ENCODE results near the gene LYPD4.
"Not testable (repeated sequence)": the region's sequence is repeated elsewhere in the genome, so short reads cannot be mapped to it uniquely, and the experiment has no call there.

LYPD4 gene

DNA sequence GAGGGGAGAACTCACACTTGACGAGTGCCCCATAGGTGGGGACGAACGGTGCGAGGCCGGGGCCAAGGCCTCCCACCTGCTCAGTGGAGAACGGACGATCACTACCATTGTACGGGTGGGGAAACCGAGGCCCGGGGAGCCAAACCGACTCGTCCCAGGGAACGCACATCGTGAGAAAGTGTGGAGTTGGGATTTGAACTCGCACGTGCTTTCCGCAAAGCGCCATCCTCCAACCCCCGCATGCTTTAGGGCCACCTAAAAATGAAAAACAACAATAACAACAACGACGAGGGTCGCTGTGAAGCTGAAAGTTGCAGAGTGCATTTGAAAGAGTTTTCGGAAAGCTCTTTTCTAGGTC lies 39.0 kb upstream of the LYPD4 start:
- H3K36me3 ChIP-seq (ENCODE audit: control insufficient read depth, insufficient read depth, low read length) = no peaks in the 10 kb centered on the region
- no peak overlapping the region for H3K27ac ChIP-seq (ENCODE audit: low read depth, low read length)
- H3K4me3 ChIP-seq (ENCODE audit: low read depth, low read length) = peak overlapping the region; percentile 80
- H3K9ac ChIP-seq (ENCODE audit: low read length) = peak overlapping the region; percentile 14
- H3K27me3 ChIP-seq (ENCODE audit: control insufficient read depth, insufficient read depth, low read length) = peaks cover 33% of the 10 kb centered on the region
- no peaks in the 10 kb centered on the region for H3K9me3 ChIP-seq (ENCODE audit: control insufficient read depth, insufficient read depth, low read depth, low read length)
- peaks cover 22% of the 10 kb centered on the region for H3K4me1 ChIP-seq (ENCODE audit: control insufficient read depth, insufficient read depth, low read length)

DNA sequence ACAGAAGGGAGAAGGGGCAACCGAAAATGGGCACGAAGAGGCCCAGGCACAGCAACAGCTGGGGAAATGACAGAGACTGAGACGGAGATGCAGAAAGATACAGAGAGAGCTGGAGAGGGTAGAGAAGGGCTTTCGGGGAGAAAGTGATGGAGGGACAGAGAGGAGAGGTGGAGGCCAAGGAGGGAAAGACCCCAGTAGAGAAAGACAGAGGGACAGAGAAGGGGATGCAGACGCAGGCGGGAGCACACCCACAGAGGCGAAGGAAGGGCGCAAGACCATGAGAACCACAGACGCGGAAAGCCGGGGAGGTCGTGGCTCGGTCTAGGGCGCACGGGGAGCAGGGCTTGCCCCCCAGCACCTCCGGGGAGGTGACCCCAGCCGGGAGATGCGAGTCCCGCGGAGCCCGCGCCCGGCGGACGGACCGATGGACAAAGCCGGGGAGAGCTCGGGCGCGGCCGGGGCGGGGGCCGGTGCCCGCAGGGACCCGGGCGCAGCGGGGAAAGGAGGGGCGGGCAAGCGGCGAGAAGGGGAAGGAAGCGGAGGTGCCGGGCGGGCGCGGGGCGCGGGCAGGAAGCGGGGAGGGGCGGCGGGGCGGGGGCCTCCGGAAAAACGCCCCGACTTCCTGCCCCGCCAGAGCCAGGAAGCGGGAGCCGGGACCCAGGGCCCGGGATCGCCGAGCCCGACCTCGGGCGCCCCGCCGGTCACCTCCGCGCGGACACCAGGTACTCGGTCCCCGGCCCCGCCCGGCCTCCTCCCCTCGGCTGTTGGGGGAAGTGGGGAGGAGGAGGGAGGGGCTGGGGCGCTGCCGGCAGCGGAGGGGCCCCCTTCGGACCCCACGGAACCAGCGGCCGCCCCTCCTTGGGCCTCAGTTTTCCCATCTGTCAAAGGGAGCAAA lies 38.3 kb upstream of the LYPD4 start, which contains the start of gene ARHGEF1:
ARHGEF1 (plus strand) TSS at position 617 of the 895 bp plus-strand sequence. CDS start 4,899 bp downstream, outside the sequence.
- H3K27me3 ChIP-seq (ENCODE audit: control insufficient read depth, insufficient read depth, low read length) = peaks cover 36% of the 10 kb centered on the region
- H3K9ac ChIP-seq (ENCODE audit: low read length) = peak within 1 kb of the TSS; percentile 14
- H3K4me1 ChIP-seq (ENCODE audit: control insufficient read depth, insufficient read depth, low read length) = peaks cover 16% of the 10 kb centered on the region
- no peaks in the 10 kb centered on the region for H3K9me3 ChIP-seq (ENCODE audit: control insufficient read depth, insufficient read depth, low read depth, low read length)
- H3K36me3 ChIP-seq (ENCODE audit: control insufficient read depth, insufficient read depth, low read length) = no peaks in the 10 kb centered on the region
- H3K4me3 ChIP-seq (ENCODE audit: low read depth, low read length) = peak within 1 kb of the TSS; percentile 80
- no peak within 1 kb of the TSS for H3K27ac ChIP-seq (ENCODE audit: low read depth, low read length)

DNA sequence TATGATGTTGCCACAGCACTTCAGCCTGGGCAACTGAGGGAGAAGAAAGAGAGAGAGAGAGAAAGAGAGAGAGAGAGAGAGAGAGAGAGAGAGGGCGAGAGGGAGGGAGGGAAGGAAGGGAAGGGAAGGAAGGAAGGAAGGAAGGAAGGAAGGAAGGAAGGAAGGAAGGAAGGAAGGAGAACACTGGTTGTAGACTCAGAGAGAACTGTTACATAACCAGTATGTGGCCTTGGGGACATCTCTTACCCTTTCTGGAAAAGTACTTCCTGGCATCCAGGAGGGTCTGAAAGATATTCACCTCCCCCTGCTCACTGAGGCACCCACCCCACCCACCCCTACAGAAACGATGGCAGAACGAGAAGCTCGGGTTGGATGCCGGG lies 35.8 kb upstream of the LYPD4 start:
- Histone ChIP-seq H3K27me3 (ENCODE audit: control insufficient read depth, insufficient read depth, low read length) (peaks cover 45% of the 10 kb centered on the region), H3K27ac (ENCODE audit: low read depth, low read length) (no peak overlapping the region), H3K9me3 (ENCODE audit: control insufficient read depth, insufficient read depth, low read depth, low read length) (no peaks in the 10 kb centered on the region), H3K4me1 (ENCODE audit: control insufficient read depth, insufficient read depth, low read length) (peaks cover 5% of the 10 kb centered on the region; the same call in 1 of the 2 replicates), H3K9ac (ENCODE audit: low read length) (no peak overlapping the region), H3K4me3 (ENCODE audit: low read depth, low read length) (no peak overlapping the region), H3K36me3 (ENCODE audit: control insufficient read depth, insufficient read depth, low read length) (no peaks in the 10 kb centered on the region)

DNA sequence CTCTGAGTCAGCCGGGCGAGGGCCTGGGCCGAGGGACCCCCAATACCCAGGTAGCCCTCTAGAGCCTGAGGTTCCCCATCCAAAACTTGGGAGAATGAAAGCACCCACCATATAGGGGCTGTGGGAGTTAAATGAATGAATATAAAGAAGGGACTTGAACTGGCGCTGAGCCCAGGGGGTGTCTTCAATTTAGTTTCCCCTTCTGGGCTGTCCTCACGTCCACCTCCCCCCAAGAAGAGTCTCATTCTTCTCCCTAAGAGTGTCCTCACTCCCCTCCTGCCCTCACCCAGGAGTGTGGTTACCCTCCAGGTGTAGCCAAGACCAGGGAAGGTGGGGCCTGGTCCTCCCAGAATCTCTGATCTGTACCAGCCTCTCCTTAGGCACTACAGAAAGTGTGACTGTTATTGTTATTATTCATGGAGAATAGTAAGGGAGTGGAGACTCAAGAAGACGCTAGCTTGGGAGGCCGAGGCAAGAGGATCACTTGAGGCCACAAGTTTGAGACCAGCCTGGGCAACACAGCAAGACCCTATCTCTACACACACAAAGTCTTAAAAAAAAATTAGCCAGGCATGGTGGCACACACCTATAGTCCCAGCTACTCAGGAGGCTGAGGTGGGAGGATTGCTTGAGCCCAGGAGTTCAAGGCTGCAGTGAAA lies 35.3 kb upstream of the LYPD4 start:
- H3K9me3 ChIP-seq (ENCODE audit: control insufficient read depth, insufficient read depth, low read depth, low read length) = no peaks in the 10 kb centered on the region
- H3K4me1 ChIP-seq (ENCODE audit: control insufficient read depth, insufficient read depth, low read length) = peaks cover 4% of the 10 kb centered on the region; the same call in 1 of the 2 replicates
- peaks cover 45% of the 10 kb centered on the region for H3K27me3 ChIP-seq (ENCODE audit: control insufficient read depth, insufficient read depth, low read length)
- H3K27ac ChIP-seq (ENCODE audit: low read depth, low read length) = no peak overlapping the region
- H3K9ac ChIP-seq (ENCODE audit: low read length) = no peak overlapping the region
- no peaks in the 10 kb centered on the region for H3K36me3 ChIP-seq (ENCODE audit: control insufficient read depth, insufficient read depth, low read length)
- H3K4me3 ChIP-seq (ENCODE audit: low read depth, low read length) = no peak overlapping the region

DNA sequence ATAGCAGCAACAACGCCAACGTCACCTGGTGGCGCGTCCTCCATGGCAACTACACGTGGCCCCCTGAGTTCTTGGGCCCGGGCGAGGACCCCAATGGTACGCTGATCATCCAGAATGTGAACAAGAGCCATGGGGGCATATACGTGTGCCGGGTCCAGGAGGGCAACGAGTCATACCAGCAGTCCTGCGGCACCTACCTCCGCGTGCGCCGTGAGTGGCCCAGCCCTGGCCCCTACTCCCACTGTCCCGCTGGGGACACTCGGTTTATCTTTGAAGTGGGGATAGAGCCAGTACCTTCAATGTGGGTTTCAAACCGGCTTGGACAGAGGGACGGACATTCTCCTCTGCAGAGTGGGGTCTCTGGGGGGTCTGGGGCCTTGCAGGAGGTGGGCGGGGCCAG lies 34.6 kb upstream of the LYPD4 start:
- peaks cover 45% of the 10 kb centered on the region for H3K27me3 ChIP-seq (ENCODE audit: control insufficient read depth, insufficient read depth, low read length)
- H3K4me3 ChIP-seq (ENCODE audit: low read depth, low read length) = no peak overlapping the region
- H3K9me3 ChIP-seq (ENCODE audit: control insufficient read depth, insufficient read depth, low read depth, low read length) = no peaks in the 10 kb centered on the region
- H3K9ac ChIP-seq (ENCODE audit: low read length) = no peak overlapping the region
- no peaks in the 10 kb centered on the region for H3K36me3 ChIP-seq (ENCODE audit: control insufficient read depth, insufficient read depth, low read length)
- H3K27ac ChIP-seq (ENCODE audit: low read depth, low read length) = no peak overlapping the region
- H3K4me1 ChIP-seq (ENCODE audit: control insufficient read depth, insufficient read depth, low read length) = 0 out of 2 replicates have a peak, but pooled peaks cover 2% of the 10 kb centered on the region

DNA sequence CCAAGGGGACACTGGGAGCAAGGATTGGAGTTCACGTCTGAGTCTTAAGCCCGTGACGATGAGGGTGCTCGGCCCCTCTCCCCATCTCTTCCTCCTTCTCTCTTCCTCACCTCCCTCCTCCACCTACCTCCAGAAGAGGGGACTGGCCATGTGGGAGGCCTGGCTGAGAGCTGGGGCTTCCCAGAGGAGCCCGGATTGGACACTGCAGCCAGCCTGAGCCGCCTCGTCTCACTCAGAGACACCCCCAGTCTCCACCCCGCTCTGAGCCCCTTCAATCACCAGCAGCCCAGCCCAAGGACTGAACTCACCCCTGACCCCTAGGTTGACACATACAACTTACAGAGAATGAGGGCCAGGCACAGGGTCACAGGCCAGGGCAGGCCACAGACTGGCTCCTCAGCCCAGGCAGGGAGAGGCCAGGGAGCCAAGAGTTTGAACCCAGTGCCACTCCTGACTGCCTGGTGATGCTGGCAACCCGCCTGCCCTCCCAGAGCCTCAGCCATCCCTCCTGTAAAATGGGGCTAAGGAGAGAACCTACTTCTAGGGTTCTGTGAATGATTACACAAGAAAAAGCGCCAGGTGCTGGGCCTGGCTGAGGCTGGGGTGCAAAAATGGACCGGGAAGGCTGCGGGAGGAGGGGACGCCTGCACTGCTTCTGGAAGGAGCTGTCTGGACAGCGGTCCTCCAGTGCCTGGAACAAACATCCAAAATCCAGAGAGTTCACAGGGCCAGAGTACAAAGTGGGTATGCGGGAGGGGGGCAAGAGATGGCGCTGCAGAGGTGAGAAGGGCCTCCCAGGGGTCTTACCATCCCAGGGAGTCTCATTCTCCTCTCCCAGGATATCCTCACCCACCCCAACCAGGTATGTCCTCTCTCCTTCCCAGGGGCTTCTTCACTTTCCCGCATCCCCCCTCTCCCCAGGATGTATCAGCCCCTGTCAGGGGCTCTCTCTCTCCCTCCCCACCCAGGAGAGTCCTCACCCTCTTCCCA lies 33.7 kb upstream of the LYPD4 start:
- Histone ChIP-seq H3K27ac (ENCODE audit: low read depth, low read length) (no peak overlapping the region), H3K4me3 (ENCODE audit: low read depth, low read length) (no peak overlapping the region), H3K36me3 (ENCODE audit: control insufficient read depth, insufficient read depth, low read length) (no peaks in the 10 kb centered on the region), H3K9ac (ENCODE audit: low read length) (no peak overlapping the region), H3K4me1 (ENCODE audit: control insufficient read depth, insufficient read depth, low read length) (0 out of 2 replicates have a peak, but pooled peaks cover 2% of the 10 kb centered on the region), H3K27me3 (ENCODE audit: control insufficient read depth, insufficient read depth, low read length) (peaks cover 41% of the 10 kb centered on the region), H3K9me3 (ENCODE audit: control insufficient read depth, insufficient read depth, low read depth, low read length) (no peaks in the 10 kb centered on the region)

DNA sequence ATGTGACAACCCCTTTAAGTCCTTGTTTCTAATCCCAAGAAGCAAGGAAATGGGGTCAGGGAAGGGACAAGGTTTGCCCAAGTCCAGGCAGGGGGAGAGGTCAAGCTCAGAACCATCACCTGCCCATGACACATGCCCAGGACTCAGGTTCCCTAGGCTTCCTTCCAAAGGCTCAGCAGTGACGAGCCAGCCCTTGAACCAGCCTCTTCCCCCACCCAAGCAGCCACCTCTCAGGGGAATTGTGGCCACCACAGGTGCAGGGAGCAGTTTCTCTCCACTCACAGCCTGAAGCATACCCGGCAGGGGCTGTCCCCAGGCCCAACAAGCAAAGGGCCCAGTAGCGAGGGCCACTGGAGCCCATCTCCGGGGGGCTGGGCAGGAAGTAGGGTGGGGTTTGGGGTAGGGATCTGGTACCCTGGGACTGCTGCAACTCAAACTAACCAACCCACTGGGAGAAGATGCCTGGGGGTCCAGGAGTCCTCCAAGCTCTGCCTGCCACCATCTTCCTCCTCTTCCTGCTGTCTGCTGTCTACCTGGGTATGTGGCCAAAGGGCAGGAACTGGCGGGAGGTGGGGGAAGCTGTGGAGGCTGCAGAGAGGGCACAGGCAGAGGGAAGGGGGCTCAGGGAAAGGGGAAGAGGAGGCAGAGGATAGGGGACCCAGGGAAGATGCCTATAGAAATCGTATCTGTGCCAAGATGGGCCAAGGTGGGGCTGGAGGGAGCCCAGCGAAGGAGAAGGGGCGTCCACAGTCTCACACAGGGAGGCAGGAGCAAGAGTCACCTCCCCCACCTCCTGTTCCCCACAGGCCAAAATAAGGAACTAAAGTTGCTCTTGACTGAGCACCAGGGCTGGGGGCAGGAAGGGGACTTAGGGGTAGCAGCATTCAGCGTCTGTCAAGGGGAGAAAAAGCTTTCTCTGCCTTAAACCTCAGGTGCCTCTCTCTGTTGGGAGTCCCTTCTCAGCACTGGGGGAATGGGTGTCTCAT lies 32.7 kb upstream of the LYPD4 start, which contains the start of gene CD79A:
CD79A (plus strand) TSS at position 433 of the 986 bp plus-strand sequence; CDS start at position 459, 26 bp downstream.
- Histone ChIP-seq H3K4me1 (ENCODE audit: control insufficient read depth, insufficient read depth, low read length) (0 out of 2 replicates have a peak, but pooled peaks cover 2% of the 10 kb centered on the region), H3K9me3 (ENCODE audit: control insufficient read depth, insufficient read depth, low read depth, low read length) (no peaks in the 10 kb centered on the region), H3K27ac (ENCODE audit: low read depth, low read length) (no peak within 1 kb of the TSS), H3K9ac (ENCODE audit: low read length) (no peak within 1 kb of the TSS), H3K27me3 (ENCODE audit: control insufficient read depth, insufficient read depth, low read length) (peaks cover 32% of the 10 kb centered on the region), H3K4me3 (ENCODE audit: low read depth, low read length) (no peak within 1 kb of the TSS), H3K36me3 (ENCODE audit: control insufficient read depth, insufficient read depth, low read length) (0 out of 2 replicates have a peak, but pooled peaks cover under 1% of the 10 kb centered on the region)

DNA sequence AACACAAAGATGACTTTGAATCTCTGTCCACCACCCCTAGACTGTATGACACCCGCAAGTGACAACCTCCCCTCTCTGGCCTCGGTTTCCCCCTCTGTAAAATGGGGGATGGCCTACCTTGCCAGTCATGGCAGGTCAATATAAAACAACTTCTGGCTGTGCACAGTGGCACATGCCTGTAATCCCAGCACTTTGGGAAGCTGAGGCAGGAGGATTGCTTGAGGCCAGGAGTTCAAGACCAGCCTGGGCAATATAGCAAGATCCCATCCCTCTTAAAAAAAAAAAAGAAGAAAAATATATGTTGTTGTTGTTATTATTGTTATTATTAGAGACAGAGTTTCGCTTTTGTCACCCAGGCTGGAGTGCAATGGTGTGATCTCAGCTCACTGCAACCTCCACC lies 31.5 kb upstream of the LYPD4 start:
- H3K9ac ChIP-seq (ENCODE audit: low read length); H3K27ac ChIP-seq (ENCODE audit: low read depth, low read length); H3K4me3 ChIP-seq (ENCODE audit: low read depth, low read length): not testable (repeated sequence)

DNA sequence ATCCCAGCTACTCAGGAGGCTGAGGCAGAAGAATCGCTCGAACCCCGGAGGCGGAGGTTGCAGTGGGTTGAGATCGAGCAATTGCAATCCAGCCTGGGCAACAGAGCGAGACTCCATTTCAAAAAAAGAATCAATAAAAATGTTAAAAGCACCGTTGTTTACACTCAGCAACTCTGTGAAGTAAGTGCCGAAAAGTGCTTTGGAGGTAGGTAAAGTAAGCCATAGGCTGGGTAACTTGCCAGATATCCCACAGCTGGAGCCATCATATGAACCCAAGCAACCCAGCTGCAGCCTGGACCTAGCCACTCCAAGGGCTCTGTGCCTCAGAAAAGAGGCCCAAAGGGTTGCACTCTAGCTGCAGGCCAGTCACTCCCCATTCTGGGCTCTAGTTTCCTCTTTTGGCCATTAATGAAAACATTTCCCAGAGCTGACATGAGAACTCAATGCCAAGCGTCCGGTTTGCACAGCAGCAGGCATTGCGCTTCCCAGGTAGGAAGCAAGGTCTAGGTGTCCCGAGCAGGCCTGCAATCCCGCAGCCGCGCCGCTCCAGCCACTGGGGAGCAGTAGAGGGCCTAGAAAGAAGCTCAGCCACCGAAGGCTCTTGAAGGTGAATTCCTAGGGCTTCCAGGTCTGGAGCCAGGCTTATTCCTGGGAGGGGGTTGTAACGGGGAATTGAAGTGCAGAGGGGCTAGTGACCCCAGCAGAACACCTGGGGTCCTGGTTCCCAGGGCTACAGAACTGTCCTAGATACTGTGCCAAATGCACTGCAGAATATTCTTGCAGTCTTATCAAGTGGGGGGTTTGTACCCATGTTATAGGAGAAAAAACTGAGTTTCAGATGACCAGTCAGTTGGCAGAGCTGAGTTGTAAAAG lies 28.5 kb upstream of the LYPD4 start:
- 0 out of 2 replicates have a peak, but pooled peaks cover 2% of the 10 kb centered on the region for H3K4me1 ChIP-seq (ENCODE audit: control insufficient read depth, insufficient read depth, low read length)
- H3K4me3 ChIP-seq (ENCODE audit: low read depth, low read length) = no peak overlapping the region
- no peak overlapping the region for H3K9ac ChIP-seq (ENCODE audit: low read length)
- no peaks in the 10 kb centered on the region for H3K9me3 ChIP-seq (ENCODE audit: control insufficient read depth, insufficient read depth, low read depth, low read length)
- H3K27me3 ChIP-seq (ENCODE audit: control insufficient read depth, insufficient read depth, low read length) = peaks cover 9% of the 10 kb centered on the region
- H3K36me3 ChIP-seq (ENCODE audit: control insufficient read depth, insufficient read depth, low read length) = peaks cover 41% of the 10 kb centered on the region
- H3K27ac ChIP-seq (ENCODE audit: low read depth, low read length) = no peak overlapping the region

More for the DNA sequence above, 31.5 kb upstream of the LYPD4 start:
- Histone ChIP-seq H3K27me3 (ENCODE audit: control insufficient read depth, insufficient read depth, low read length) (peaks cover 25% of the 10 kb centered on the region), H3K36me3 (ENCODE audit: control insufficient read depth, insufficient read depth, low read length) (peaks cover 13% of the 10 kb centered on the region)
- H3K4me1 ChIP-seq (ENCODE audit: control insufficient read depth, insufficient read depth, low read length); H3K9me3 ChIP-seq (ENCODE audit: control insufficient read depth, insufficient read depth, low read depth, low read length): not testable (repeated sequence)

Measured in HUES6 (cell line).